IPS DF 19.7 (cell line): ENCODE measurements around the gene ZDHHC8.

Source experiments
- DNase-seq: peaks from one replicate; pipeline ENCODE4 v3.0.0-alpha.2; 2013; ENCODE audit warnings: low read depth, low spot score

Gene ZDHHC8

DNA sequence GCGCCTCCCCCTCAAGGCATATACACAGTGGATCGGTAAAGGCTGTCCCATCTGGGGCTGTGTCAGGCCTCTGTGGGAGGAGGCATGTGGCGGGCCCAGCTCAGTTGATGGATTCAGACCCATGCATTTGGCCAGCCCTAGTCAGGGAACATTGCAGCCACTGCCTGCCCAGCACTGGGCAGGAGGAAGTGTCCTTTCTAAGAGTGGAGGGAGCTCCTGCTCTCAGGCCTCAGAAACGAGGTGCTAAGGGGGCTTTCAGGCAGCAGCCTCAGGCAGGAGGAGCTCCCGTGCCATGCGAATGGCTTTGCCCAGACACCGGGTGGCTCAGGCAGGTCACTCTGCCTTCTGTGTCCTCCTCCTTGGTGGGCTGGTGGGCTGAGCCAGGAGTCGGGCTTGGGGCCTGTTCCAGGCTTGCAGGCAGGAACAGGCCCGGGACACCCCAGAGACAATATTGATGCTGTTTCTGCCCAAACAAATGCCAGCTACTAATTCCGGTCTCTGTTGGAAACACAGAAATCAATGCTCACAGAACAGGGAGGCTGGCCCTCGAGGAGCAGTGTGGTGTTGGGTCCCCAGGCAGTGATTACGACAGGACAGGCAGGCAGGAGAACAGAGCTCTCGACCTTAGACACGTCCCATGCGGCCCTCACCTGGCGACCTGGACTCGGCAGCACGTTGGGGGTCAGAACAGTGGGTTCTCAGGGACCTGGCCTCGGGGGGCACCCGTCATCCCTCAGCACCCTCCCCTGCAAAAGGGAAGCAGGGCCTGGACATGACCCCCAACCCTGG, 61.6 kb downstream of the ZDHHC8 start:
- DNase-seq = no peak

GRCh38 chr22:20193761-20194494, 62.3 kb downstream of the ZDHHC8 start:
- DNase-seq = no peak

DNA sequence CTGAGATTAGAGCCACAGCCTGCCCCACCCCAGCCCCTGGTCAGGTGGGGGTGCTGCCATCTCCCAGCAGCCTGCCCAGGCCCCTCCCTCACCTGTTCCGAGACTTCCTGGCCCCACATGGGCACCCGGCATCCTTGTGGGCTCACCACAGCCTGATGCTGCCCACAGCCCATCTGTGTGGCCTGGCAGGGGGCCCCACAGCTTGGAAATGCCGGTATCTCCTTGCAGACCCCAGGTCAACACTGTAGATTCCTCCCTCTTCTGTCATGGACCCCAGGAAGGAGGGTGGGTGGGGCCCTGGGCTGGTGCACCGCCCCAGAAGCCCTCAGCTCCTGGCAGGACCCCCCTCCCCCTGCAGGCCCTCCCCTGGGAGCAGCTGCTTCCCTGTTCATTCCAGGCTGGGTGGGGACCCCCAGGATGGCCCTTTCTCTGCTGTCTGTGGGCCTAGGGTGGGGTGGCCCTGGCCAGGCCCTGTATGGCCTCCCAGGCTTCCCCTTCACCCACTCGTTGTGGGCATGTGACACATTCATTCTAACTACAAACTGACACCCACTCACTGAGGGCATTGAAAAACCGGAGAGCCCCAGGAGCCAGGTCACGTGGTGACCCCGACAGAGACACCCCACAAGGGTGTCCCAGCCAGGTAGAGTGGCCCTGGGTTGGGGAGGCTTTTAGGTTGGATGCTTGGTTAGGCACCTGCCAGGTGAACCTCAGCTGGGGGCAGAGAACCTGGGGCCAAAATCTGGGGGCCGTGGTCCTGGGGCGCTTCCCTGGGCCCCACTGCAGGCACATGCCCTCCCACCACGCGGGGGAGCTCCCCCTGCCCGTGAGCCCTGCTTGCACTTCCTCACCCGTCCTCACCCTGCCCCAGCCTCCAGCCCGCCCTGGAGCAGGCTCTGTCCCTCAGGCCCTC, 63.3 kb downstream of the ZDHHC8 start:
- no peak for DNase-seq

DNA sequence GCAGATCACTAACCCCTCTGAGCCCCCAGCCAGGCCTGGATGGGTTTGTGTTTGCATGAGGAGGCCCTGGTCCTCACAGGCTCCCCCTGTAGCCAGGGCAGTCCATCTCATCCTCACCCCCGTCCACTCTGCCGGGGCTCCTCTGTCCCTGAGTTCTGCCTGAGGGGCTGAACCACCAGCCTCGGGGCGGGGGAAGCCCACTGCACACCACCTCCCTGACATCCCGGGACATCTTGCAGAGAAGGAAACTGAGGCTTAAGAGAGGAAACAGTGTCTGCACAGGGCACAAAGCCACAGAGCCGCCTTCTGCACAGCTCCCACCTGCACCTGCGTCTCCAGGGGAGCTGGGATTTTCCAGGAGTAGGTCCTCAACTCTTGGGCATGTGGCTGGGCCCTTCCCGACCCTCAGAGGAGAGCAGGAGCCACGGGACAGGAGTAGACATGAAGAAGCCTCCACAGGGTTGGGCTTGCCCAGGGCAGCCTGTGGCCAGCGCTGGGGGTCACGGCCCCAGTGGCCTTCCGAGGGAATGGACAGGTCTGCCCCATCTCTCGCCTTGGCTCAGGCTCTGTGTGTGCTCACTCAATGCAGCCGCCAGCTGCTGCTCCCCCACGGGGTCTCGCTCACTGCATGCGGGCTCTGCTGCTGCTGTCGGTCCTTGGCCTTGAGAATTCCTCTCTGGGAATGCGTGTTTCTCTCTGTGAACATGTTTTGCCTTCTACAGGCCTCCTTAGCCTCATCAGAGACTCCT, 64.7 kb downstream of the ZDHHC8 start:
- no peak for DNase-seq
